Vagina (tissue), 2 donors: ENCODE results near the gene ASTN2.

Experiments
- CTCF ChIP-seq, 3 experiments: fragments of 450-650 bp in 2 of 3; fragments of 200-600 bp in 1 of 3; sonication (generic) in 1 of 3; IDR thresholded peaks; one replicate each; pipeline ENCODE4 v1.5.1; 2017 to 2019; ENCODE audit warnings: antibody characterized with exemption in 3 of 3, mild to moderate bottlenecking in 2 of 3, moderate library complexity in 2 of 3
- POLR2A ChIP-seq, 2 donors: fragments of 450-650 bp; IDR thresholded peaks; one replicate each; pipeline ENCODE4 v1.6.1; 2017; ENCODE audit warnings: antibody characterized with exemption in 2 of 2, mild to moderate bottlenecking in 2 of 2, moderate library complexity in 2 of 2
- POLR2AphosphoS5 ChIP-seq, 2 donors: sonication (generic); formaldehyde crosslinking; IDR thresholded peaks; one replicate each; pipeline ENCODE4 v1.9.0; 2017; ENCODE audit warnings: antibody characterized with exemption in 2 of 2, mild to moderate bottlenecking in 2 of 2, low read depth in 1 of 2; ENCODE audit not compliant: insufficient read depth in 1 of 2

- TF ChIP-seq CTCF (IDR thresholded peaks at IDR 0.05) (no peak), POLR2AphosphoS5 (IDR thresholded peaks at IDR 0.05; ENCODE audit: insufficient read depth in 1 of 2, low read depth in 1 of 2) (no peak), POLR2A (IDR thresholded peaks at IDR 0.05) (no peak)
These were observed 37.8 kb downstream of the ASTN2 start for GRCh38 chr9:117377046-117377445.
